Activated naive CD8-positive, alpha-beta T cell treated with anti-CD3 and anti-CD28 coated beads, Interleukin-2, amount 10 ng/mL, durations not matched to agents 7 days and 5 days (primary cell): Measurements from ENCODE around the gene GRIP1. TPM values are rescaled to one million over a fixed set of nuclear protein-coding genes. Genes with fewer than 3 reads are reported as not detected.

Experiments used
- ATAC-seq: fragments of 150-1000 bp; cut with Tn5 transposase; one replicate; pipeline ENCODE4 v1.10.0; 2021; ENCODE audit warnings: low read depth, moderate library complexity
- POLR2A ChIA-PET: fragments of 350-600 bp; sonication (Branson Sonifier 250); formaldehyde crosslinking; loops from one replicate; lab custom pipeline; 2021; ENCODE audit warnings: antibody characterized with exemption; lab: Charles Lee
- DNase-seq: peaks from one replicate; pipeline ENCODE4 v3.0.0; 2021
- H3K27ac Mint-ChIP-seq: one replicate; pipeline ENCODE4 v1.8.0; 2022; ENCODE audit warnings: mild to moderate bottlenecking, mixed read lengths
- H3K27me3 Mint-ChIP-seq: one replicate; pipeline ENCODE4 v1.8.0; 2022; ENCODE audit warnings: mild to moderate bottlenecking, moderate library complexity, mixed read lengths
- H3K36me3 Mint-ChIP-seq: one replicate; pipeline ENCODE4 v1.8.0; 2021; ENCODE audit warnings: mild to moderate bottlenecking, mixed read lengths
- H3K4me1 Mint-ChIP-seq: one replicate; pipeline ENCODE4 v1.8.0; 2021; ENCODE audit warnings: mixed read lengths
- H3K4me3 Mint-ChIP-seq: one replicate; pipeline ENCODE4 v1.8.0; 2022; ENCODE audit warnings: mild to moderate bottlenecking, moderate library complexity, mixed read lengths
- H3K9me3 Mint-ChIP-seq: one replicate; pipeline ENCODE4 v1.8.0; 2021; ENCODE audit warnings: mixed read lengths
- total RNA-seq, 2 experiments: library from RNA; stranded (reverse); gene quantifications; one replicate each; pipeline ENCODE4 v1.2.3, GENCODE V29; 2021

The GRIP1 gene
- total RNA-seq, 2 experiments from 2014 or later, result 0.34 to 1.8 TPM

DNA sequence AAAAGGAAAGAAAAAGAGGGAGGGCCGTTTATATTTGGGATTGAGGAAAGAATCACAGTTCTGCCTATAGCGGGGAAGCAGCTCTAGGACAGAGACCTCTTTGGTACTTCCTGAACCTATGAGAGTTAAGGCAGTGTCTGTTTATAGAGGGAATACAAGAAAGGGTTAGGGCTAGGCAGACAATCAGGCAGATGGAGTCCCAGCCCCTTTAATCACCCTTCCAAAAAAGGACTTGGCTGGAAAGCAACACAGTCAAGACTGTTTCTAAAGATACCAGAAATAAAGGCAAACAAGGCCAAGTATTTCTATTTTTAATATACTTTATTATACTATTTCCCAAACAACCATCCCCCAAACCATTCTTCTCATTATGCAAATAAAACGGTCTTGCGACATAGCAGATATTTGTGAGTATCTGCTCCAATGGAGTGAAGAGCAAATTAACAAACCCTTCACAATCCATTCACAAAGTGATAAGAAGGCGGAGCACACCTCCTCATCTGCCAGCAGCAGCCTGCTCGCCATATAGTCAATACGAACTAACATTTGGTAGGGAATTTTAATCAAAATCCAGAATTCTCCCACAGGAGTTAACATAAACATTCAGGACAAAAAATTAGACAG is 697 bp upstream of the GRIP1 start:
- Mint-ChIP-seq H3K27ac (no peak overlapping the region), H3K4me3 (no peak overlapping the region), H3K9me3 (no peaks in the 10 kb centered on the region), H3K27me3 (peaks cover 27% of the 10 kb centered on the region), H3K36me3 (no peaks in the 10 kb centered on the region), H3K4me1 (no peaks in the 10 kb centered on the region)
- no peak for DNase-seq
- no peak for ATAC-seq
- POLR2A ChIA-PET, result no interaction called here

GRCh38 chr12:66676241-66676640 is 2.6 kb downstream of the GRIP1 start:
- ATAC-seq (no peak), DNase-seq (no peak)
- H3K4me3 Mint-ChIP-seq, result no peak overlapping the region
- no peaks in the 10 kb centered on the region for H3K36me3 Mint-ChIP-seq
- POLR2A ChIA-PET, result no interaction called here
- peaks cover 28% of the 10 kb centered on the region for H3K27me3 Mint-ChIP-seq
- H3K4me1 Mint-ChIP-seq, result no peaks in the 10 kb centered on the region
- no peak overlapping the region for H3K27ac Mint-ChIP-seq
- H3K9me3 Mint-ChIP-seq, result no peaks in the 10 kb centered on the region

DNA sequence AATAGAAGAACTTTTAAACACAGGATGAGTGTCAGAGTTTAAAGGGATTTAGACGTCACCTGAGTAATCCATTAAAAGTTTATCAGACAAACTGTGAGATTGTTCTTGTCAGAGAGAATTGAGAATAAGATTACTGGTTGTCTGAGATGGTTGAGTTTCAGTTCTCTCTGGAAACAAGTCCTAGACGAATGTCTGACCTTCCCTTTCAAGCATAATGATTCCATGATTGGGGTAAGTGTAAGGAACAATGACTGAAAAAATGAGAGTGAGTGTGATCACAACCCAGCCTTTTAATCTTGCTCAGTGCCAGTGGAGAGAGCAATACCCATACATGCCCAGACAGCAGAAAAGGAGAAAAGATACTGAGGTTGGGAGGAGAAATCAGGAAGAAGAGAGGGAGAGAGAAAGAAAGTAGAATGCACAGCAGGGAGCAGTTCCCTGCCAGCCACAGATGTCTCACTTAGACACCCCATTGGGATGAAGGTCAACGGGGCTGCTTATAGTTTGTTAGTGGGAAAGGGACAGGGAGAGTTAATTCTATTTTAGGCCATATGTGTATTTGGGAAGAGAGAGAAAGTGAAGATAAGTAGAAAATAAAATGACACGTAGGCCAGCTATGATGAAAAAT is 4.3 kb downstream of the GRIP1 start:
- DNase-seq (no peak), ATAC-seq (no peak)
- Mint-ChIP-seq H3K9me3 (no peaks in the 10 kb centered on the region), H3K36me3 (no peaks in the 10 kb centered on the region), H3K4me3 (no peak overlapping the region), H3K27ac (no peak overlapping the region), H3K4me1 (no peaks in the 10 kb centered on the region), H3K27me3 (peaks cover 25% of the 10 kb centered on the region)
- POLR2A ChIA-PET, result no interaction called here

DNA sequence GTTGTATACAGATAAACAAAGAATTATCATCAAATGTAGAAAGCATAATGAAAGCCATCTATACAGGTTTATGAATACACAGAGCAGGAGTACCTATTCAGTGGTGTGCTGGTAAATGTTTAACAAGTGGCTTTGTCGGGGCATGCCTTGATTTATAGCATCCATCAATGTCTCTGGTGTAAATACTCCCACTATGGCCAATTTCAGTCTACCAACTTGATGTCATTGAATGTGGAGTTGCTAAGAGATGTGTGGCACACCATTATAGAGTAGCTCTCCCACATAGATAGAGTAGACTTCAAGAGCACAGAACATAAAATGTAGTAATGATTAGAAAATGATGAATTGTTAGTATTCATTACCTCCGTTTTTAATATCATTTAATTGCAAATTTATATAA is 9.3 kb downstream of the GRIP1 start:
- Mint-ChIP-seq H3K4me3 (no peak overlapping the region), H3K36me3 (no peaks in the 10 kb centered on the region), H3K27me3 (peaks cover 30% of the 10 kb centered on the region), H3K4me1 (no peaks in the 10 kb centered on the region), H3K27ac (no peak overlapping the region), H3K9me3 (no peaks in the 10 kb centered on the region)
- ATAC-seq (no peak), DNase-seq (no peak)
- POLR2A ChIA-PET, result no interaction called here

DNA sequence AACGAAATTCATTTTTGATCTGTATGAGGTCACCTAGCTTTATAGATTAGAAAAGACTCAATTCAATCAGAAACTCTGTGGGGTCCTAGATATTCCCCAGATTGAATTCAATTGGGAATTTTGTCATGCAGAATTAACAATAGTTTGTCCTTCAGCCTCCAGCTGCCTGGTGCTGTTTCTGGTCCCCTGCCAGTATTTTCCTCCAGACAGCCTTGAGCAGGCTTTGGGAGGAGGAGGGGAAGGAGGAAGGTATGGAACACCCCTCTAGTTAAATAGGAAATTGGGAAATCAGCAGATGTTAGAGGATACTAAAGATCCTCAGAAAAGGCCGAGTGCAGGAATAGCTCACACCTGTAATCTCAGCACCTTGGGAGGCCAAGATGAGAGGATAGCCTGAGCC is 10.6 kb downstream of the GRIP1 start:
- Mint-ChIP-seq H3K27ac (no peak overlapping the region), H3K4me1 (no peaks in the 10 kb centered on the region), H3K36me3 (no peaks in the 10 kb centered on the region), H3K9me3 (no peaks in the 10 kb centered on the region), H3K27me3 (peaks cover 36% of the 10 kb centered on the region), H3K4me3 (no peak overlapping the region)
- DNase-seq, result no peak
- no peak for ATAC-seq
- POLR2A ChIA-PET, result no interaction called here

DNA sequence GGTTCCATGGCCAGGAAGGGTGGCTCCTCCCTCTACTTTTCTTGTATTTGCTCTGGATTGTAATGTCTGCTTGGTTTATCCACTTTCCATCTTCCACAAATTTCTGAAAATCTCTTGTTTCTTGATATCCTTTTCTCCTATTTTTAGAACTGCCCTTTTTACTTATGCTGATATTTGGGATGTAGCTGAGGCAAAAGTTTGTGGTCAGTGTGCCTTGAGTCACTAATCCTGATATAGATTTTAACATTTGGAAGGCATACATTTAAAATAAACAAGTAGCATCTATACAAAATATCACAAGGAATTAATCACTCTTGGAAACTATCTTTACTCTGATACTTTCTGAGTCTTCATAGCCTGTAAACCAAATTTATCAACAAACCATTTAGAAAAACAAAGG is 11.0 kb downstream of the GRIP1 start:
- H3K27me3 Mint-ChIP-seq, result peaks cover 36% of the 10 kb centered on the region
- H3K4me1 Mint-ChIP-seq, result no peaks in the 10 kb centered on the region
- no peaks in the 10 kb centered on the region for H3K36me3 Mint-ChIP-seq
- H3K9me3 Mint-ChIP-seq, result no peaks in the 10 kb centered on the region
- ATAC-seq (no peak), DNase-seq (no peak)
- POLR2A ChIA-PET, result no interaction called here
- no peak overlapping the region for H3K4me3 Mint-ChIP-seq
- no peak overlapping the region for H3K27ac Mint-ChIP-seq

DNA sequence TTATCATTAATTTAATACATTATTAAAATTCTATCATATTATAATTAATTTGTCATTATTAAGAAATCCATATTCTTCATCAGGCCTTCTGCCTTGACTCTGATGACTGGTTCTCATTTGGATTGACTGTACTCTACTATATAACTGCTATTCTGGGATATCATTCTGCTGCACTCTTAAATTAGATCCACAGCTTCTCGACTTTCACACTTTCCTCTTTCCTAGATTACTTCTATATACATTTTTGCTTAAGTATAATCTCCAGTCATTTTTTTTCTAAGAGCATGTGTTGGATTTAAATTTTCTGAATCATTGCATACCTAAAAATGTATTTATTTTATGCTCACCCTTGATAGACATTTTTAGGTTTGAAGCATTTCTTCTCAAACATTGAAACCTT is 12.4 kb downstream of the GRIP1 start:
- Mint-ChIP-seq H3K27ac (no peak overlapping the region), H3K4me3 (no peak overlapping the region), H3K9me3 (no peaks in the 10 kb centered on the region), H3K27me3 (peaks cover 39% of the 10 kb centered on the region), H3K4me1 (no peaks in the 10 kb centered on the region), H3K36me3 (no peaks in the 10 kb centered on the region)
- DNase-seq (no peak), ATAC-seq (no peak)
- POLR2A ChIA-PET, result no interaction called here

DNA sequence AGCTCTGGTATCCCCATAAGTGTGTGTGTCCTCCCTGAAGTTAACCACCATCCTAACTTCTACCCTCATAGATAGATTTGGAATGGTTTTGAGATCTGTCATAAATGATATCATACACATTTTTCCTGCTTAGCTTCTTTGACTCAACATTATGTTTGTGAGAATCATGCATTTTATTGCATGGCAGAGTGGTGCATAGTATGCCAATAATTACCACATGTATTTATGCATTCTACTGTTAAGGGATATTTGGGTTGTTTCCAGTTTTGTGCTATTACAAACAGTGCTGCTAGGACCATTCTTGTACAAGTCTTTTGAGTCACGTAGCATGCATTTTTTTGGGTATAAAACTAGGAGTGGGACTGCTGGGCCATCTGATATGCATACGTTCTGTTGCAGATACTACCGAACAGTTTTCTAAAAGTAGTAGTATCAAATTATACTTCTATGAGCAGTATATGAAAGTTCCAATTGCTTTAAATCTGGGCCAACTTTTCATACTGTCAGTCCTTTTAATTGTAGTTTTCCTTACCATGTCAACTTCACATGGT is 13.4 kb downstream of the GRIP1 start:
- peaks cover 34% of the 10 kb centered on the region for H3K27me3 Mint-ChIP-seq
- no peak overlapping the region for H3K4me3 Mint-ChIP-seq
- no peak overlapping the region for H3K27ac Mint-ChIP-seq
- H3K9me3 Mint-ChIP-seq, result no peaks in the 10 kb centered on the region
- H3K36me3 Mint-ChIP-seq, result no peaks in the 10 kb centered on the region
- H3K4me1 Mint-ChIP-seq, result no peaks in the 10 kb centered on the region
- ATAC-seq (no peak), DNase-seq (no peak)
- POLR2A ChIA-PET, result no interaction called here

- Mint-ChIP-seq H3K4me1 (no peaks in the 10 kb centered on the region), H3K36me3 (no peaks in the 10 kb centered on the region), H3K27ac (no peak overlapping the region), H3K9me3 (no peaks in the 10 kb centered on the region), H3K4me3 (no peak overlapping the region), H3K27me3 (peaks cover 34% of the 10 kb centered on the region)
- ATAC-seq (no peak), DNase-seq (no peak)
- POLR2A ChIA-PET, result no interaction called here
Measured at GRCh38 chr12:66664076-66664475, 14.8 kb downstream of the GRIP1 start.

DNA sequence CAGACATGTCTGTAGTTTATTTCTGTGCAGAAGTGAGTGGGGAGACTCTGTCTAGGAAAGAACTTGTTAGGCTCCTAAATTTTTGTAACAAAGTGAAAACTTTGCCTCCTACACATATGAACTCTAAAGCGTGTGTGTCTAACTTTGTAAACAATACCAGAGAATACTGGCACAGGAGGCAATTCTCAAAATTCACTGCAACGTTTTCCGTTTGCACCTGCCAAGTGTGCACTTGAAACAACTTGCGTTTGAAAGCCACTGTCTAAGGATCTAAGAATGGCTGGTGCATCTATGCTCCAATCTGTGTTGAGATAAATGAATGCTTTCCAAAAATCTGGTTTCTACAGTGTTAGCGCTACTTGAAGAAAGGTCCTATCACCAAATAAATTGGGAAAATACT is 15.3 kb downstream of the GRIP1 start:
- no peak for ATAC-seq
- Mint-ChIP-seq H3K27ac (no peak overlapping the region), H3K36me3 (no peaks in the 10 kb centered on the region), H3K4me1 (no peaks in the 10 kb centered on the region), H3K9me3 (no peaks in the 10 kb centered on the region), H3K4me3 (no peak overlapping the region), H3K27me3 (peaks cover 34% of the 10 kb centered on the region)
- POLR2A ChIA-PET, result no interaction called here
- no peak for DNase-seq

DNA sequence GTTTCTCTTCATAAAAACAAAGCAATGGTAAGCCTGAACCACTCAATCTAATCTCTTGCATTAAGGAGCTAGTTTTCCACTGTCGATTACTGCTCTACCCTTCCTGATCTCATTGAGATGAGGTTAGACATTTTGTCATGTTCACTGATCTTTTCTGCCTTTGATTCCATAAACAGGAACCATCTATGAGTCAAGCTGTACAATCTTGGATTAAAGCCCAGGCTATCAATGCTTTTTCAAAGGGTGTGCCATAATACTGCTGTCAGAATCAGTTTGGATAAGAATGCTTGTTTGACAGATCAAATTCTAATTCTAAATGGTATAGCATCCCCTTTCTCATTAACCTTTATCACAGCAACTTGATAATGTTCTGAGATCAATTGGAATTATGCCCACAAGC is 16.1 kb downstream of the GRIP1 start:
- no peak overlapping the region for H3K4me3 Mint-ChIP-seq
- no peaks in the 10 kb centered on the region for H3K9me3 Mint-ChIP-seq
- DNase-seq, result no peak
- H3K36me3 Mint-ChIP-seq, result no peaks in the 10 kb centered on the region
- no peak for ATAC-seq
- no peak overlapping the region for H3K27ac Mint-ChIP-seq
- H3K4me1 Mint-ChIP-seq, result no peaks in the 10 kb centered on the region
- peaks cover 31% of the 10 kb centered on the region for H3K27me3 Mint-ChIP-seq
- POLR2A ChIA-PET, result no interaction called here

DNA sequence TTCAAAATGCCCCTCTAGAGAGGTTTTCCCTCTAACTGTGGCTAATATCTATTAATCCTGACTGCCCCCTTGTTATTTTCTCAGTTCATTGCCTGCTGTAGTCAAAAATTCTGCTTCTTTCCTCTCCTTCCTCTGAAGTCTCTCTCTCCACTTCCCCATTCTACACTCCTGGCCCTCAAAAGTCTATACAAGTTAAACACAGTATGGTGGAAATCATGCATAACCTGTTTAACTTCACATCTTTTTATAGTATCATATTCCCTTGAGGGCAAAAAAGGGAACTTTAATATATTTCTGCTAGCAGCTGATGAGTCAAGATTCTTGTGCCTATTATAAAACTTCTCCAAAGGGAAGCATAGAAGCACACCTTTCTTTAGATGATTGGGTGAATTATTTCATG is 16.7 kb downstream of the GRIP1 start:
- Mint-ChIP-seq H3K36me3 (no peaks in the 10 kb centered on the region), H3K27me3 (peaks cover 31% of the 10 kb centered on the region), H3K27ac (no peak overlapping the region), H3K4me3 (no peak overlapping the region), H3K9me3 (no peaks in the 10 kb centered on the region), H3K4me1 (no peaks in the 10 kb centered on the region)
- ATAC-seq, result no peak
- POLR2A ChIA-PET, result no interaction called here
- no peak for DNase-seq

DNA sequence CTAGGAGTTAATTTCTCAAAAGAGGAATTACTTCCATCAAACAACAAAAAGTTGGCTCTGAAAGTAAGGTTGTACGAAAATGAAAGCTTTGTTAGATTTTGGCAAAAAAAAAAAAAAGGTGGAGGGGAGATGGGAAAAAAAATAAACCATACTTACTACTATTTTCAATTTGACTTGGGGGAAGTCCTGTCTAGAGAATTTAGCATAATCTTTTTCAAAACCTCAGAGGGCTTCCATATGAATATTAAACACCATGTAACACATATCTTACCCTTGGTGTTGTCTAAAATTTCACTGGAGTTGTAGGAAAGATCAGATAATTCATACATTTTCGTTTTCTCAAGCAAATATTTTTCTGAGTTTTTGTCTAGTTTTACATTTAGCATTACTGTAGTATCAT is 17.5 kb downstream of the GRIP1 start:
- no peaks in the 10 kb centered on the region for H3K9me3 Mint-ChIP-seq
- no peaks in the 10 kb centered on the region for H3K4me1 Mint-ChIP-seq
- no peak for DNase-seq
- H3K4me3 Mint-ChIP-seq, result no peak overlapping the region
- POLR2A ChIA-PET, result interaction anchor here (0.6 kb wide), 1 partner anchor 822 kb away, joined by 5 read pairs; no protein-coding TSS in a partner anchor
- no peaks in the 10 kb centered on the region for H3K36me3 Mint-ChIP-seq
- no peak for ATAC-seq
- peaks cover 24% of the 10 kb centered on the region for H3K27me3 Mint-ChIP-seq
- H3K27ac Mint-ChIP-seq, result no peak overlapping the region

- Mint-ChIP-seq H3K4me3 (no peak overlapping the region), H3K4me1 (no peaks in the 10 kb centered on the region), H3K9me3 (no peaks in the 10 kb centered on the region), H3K27ac (no peak overlapping the region), H3K36me3 (no peaks in the 10 kb centered on the region), H3K27me3 (peaks cover 9% of the 10 kb centered on the region)
- POLR2A ChIA-PET, result no interaction called here
- ATAC-seq, result no peak
- DNase-seq, result no peak
Measured at GRCh38 chr12:66653796-66654195, 25.1 kb downstream of the GRIP1 start.
